ENCODE results near the gene SLC37A1.
"Not testable (repeated sequence)": the region's sequence is repeated elsewhere in the genome, so short reads cannot be mapped to it uniquely, and the experiment has no call there.

The SLC37A1 gene

GRCh38 chr21:42595283-42596187 lies 81.9 kb downstream of the SLC37A1 start:
- no peak for DNase-seq (ENCODE audit: low spot score)

GRCh38 chr21:42596657-42597056 lies 83.0 kb downstream of the SLC37A1 start:
- no peak for DNase-seq (ENCODE audit: low spot score)

GRCh38 chr21:42597487-42598158 lies 84.0 kb downstream of the SLC37A1 start:
- DNase-seq (ENCODE audit: low spot score): no peak

DNA sequence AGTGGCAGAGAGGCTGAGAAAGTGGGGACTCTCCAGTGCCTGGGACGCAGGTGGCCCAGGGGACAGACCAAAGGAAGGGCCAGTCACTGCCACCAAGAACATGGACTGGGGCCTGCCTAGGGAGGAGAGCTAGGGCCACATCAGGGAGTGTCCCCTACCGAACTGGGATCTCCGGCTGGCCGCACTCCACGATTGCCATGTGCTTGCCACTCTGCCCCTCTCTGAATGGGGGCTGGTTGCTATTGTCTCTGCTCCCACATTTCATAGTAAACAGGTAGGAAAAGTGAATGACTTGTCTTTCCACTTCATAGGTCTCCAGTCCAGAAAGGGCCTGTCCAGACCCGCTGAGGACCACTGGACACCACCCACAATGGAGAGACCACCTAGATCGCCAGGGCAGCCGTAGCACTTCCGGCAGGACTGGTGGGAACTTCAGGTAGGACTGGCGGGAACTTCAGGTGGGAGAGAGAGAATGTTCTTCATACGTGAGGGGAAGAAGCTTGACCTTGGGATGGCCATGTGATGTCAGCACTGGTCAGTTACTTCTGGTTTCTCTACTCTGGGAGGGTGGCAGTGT lies 84.6 kb downstream of the SLC37A1 start:
- no peak for DNase-seq (ENCODE audit: low spot score)

- no peak for DNase-seq (ENCODE audit: low spot score)
Observed at GRCh38 chr21:42599486-42599885, 85.8 kb downstream of the SLC37A1 start.

DNA sequence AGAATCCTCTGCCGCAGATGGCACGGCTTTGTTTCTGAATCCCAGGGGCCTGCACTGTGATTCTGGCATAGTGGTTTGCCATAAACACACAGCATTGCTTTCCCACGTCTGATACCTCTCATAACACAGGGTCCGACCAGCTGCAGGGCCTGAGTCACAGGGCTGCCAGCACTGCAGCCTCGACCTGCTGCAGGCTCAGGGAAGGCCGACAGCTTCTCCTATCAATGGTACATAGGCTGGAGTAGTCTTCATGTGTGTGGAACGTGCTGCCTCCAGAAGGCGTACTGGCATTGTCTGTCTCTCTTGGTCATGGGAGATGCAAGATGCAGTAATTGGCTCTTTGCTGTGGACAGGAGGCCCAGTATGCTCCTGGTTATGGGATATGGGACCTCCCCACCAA lies 86.3 kb downstream of the SLC37A1 start:
- no peak for DNase-seq (ENCODE audit: low spot score)

DNA sequence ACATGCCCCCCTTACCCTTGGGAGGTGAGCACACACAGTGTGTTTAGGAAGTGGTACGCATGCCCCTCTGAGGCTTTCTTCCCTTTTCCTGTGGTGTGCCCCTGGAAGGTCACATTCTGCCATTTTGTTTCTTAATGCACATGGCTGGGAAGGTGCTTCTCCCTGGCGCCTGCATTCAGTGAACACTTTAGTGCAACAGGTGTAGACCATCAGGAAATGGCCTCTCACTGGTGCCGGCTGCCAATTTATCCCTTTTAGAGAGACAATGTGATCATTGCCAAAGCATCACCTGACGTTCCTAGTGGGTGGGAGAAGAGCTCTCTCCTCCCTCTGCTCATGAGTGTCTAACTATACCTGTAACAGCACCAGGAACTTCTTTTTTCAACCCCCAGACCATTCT lies 88.0 kb downstream of the SLC37A1 start:
- no peak for DNase-seq (ENCODE audit: low spot score)

DNA sequence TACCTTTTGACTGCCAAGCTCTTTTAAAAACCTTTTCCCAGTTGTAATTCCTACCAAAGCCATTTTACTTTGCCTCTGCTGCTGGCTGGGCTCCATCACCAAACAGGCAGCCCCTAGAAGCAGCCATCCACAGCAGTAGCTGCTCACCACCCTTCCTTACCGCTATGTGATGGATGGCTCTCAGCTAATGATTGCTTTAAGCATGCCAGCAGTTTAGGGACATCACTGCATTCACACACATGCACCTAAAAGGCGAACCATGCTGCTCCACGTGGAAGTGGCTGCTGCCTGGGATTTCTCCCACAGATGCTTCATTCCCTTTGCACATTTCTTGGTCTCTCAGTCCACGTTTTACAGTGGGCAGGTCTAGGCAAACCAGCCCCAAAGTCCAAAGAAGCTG lies 93.5 kb downstream of the SLC37A1 start:
- DNase-seq (ENCODE audit: low spot score): no peak

GRCh38 chr21:42607525-42608102 lies 94.0 kb downstream of the SLC37A1 start:
- DNase-seq (ENCODE audit: low spot score): no peak

- no peak for DNase-seq (ENCODE audit: low spot score)
Observed at GRCh38 chr21:42608446-42608845, 94.8 kb downstream of the SLC37A1 start.

DNA sequence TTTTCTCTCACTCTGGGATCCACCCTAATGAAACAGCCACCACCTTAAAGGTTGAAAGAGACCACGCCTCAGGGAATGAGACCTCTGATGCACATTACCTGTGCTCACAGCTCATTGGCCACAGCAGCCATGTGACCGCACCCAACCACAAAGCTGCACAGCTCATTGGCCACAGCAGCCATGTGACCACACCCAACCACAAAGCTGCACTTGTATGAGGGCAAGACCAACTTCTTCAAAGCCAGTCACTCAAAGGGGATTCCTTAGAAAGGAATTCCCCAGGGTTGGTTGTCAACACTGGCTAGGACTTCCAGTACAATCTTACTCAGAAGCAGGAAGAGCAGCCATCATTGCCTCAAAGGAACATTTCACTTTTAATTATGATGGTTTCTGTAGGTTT lies 96.2 kb downstream of the SLC37A1 start:
- peak; percentile 19 for DNase-seq (ENCODE audit: low spot score)

GRCh38 chr21:42611852-42612251 lies 98.2 kb downstream of the SLC37A1 start:
- DNase-seq (ENCODE audit: low spot score): no peak

- no peak for DNase-seq (ENCODE audit: low spot score)
Observed at GRCh38 chr21:42612390-42612789, 98.7 kb downstream of the SLC37A1 start.

DNA sequence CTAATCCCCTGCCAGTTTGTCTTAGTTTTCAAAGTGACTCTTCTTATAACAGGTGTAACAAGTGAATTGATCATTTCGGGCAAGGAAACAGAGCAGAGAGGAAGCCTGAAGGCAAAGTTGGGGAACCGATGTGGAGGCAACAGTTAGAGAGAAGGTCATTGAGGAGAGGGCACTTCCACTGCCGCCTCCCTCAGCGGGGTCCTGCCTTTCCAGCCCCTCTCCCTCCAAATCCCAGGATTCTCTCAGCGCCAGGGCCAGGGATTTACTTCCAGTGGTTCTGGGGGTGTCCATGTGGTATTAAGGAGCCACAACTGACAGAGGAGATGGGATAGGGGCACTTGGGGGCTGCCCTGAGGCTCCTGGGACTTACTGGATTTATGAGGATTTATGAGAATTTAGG lies 100.1 kb downstream of the SLC37A1 start:
- no peak for DNase-seq (ENCODE audit: low spot score)

GRCh38 chr21:42614396-42614795 lies 100.7 kb downstream of the SLC37A1 start:
- peak; percentile 42 for DNase-seq (ENCODE audit: low spot score)

GRCh38 chr21:42614811-42615351 lies 101.2 kb downstream of the SLC37A1 start:
- DNase-seq (ENCODE audit: low spot score): peak; percentile 55

DNA sequence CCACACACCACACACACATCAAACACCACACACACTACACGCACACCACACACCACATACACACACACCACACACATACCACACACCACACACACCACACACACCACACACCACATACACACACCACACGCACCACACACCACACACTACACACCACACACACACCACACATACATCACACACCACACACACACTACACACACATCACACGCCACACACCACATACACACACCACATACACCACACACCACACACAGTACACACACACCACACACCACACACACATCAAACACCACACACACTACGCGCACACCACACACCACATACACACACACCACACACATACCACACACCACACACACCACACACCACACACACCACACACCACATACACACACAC lies 101.7 kb downstream of the SLC37A1 start:
- DNase-seq (ENCODE audit: low spot score): not testable (repeated sequence)

DNA sequence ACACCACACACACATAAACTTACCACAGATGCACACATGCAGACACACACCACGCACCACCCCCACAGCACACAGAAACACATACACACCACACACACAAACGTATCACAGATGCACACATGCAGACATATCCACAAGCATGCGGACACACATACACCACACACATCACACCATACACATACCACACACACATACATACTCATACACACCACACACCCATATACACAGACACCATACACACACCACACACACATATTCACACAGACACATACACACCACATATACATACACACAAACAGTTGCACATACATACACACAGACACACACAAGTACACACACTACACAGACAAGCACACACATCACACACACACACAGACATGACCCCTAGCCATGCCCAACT lies 102.3 kb downstream of the SLC37A1 start:
- DNase-seq (ENCODE audit: low spot score): no peak

DNA sequence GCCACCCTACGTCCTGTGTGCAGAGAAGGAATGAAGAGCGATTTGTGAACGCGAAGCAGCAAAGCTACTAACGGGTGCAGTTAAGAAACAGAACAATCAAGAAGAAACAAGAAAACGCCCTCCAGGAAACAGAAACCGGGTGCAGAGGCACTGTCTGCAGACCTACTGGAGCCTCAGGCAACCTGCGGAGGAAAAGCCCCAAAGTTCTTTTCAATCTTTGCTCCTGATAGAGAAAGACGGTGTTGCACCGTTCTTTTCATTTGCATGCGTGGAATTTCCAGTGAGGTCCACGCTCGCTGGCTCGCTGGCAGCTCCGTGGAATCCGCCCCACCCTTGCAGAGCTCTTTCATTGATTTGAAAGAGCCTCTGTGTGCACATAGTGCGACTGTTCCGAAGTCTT lies 102.8 kb downstream of the SLC37A1 start:
- no peak for DNase-seq (ENCODE audit: low spot score)

- DNase-seq (ENCODE audit: low spot score): no peak
Observed at GRCh38 chr21:42616941-42617340, 103.3 kb downstream of the SLC37A1 start.

GRCh38 chr21:42617486-42617885 lies 103.8 kb downstream of the SLC37A1 start:
- no peak for DNase-seq (ENCODE audit: low spot score)

DNA sequence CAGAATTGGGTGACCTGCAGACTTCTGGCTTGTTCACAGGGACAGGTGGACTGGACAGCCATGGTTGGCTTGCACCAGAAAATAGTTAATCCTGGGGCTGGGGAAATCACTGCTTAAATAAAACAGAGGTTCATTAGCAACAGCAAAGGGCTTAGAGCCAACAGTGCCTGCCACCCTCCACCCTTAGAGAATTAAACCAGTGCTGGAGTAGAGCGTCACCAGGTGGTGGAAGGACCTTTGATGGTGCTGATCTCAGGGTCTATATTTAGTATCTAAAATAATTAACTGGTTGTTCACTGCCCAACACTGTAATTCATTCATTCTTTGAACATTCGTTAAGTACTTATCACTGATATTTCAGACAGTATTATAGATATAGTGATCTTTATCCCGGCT lies 105.1 kb downstream of the SLC37A1 start:
- no peak for DNase-seq (ENCODE audit: low spot score)
